HG03378 (cell line): Measurements from ENCODE around the gene POLR3H.
"Not testable (repeated sequence)": the region's sequence is repeated elsewhere in the genome, so short reads cannot be mapped to it uniquely, and the experiment has no call there.

Experiments used
- ATAC-seq: cut with Tn5 transposase; IDR thresholded peaks from one replicate; pipeline ENCODE4 v1.9.1; 2021; ENCODE audit warnings: mild to moderate bottlenecking, moderate library complexity; ENCODE audit not compliant: unreplicated experiment

POLR3H gene

DNA sequence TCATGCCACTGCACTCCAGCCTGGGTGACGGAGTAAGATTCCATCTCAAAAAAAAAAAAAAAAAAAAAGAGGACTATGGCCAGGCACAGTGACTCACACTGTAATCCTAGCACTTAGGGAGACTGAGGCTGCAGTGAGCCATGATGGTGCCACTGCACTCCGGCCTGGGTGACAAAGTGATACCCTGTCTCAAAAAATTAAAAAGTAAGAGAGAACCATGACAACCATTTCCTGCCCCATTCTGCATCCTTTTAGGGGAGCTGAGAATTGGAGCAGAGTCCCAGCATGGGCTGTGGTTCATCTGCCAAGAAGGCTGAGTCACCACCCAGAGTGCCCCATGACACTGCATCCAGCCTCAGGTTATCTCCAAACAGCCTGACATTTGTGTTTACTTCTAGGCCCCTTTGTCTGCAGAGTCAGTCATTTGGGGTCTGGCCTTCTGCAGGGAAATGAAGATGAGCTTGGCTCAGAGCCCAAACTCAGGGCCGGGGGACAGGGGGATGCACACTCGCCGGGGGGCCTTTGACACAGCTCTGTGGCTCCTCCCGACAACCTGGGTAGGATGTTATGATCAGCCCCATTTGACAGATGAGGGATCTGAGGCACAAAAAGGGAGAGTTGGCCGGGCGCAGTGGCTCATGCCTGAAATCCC lies 21.3 kb upstream of the POLR3H start:
- no peak for ATAC-seq

DNA sequence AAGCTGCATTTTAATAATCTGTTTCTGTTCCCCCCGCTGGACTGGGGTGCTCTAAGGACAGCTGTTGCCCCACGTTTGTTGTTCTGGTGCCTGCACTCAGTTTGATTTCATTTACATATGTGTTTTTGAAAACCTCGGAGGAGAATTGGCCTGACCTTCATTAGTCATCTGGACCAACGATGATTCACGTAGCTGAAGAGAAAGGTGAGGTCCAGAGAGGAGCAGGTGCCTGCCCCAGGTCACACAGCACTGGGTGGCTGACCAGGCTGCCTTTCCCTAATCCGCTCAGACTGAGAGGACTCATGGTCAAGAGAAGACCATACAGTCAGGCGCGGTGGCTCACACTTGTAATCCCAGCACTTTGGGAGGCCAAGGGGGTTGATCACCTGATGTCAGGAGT lies 20.3 kb upstream of the POLR3H start:
- ATAC-seq, result no peak

DNA sequence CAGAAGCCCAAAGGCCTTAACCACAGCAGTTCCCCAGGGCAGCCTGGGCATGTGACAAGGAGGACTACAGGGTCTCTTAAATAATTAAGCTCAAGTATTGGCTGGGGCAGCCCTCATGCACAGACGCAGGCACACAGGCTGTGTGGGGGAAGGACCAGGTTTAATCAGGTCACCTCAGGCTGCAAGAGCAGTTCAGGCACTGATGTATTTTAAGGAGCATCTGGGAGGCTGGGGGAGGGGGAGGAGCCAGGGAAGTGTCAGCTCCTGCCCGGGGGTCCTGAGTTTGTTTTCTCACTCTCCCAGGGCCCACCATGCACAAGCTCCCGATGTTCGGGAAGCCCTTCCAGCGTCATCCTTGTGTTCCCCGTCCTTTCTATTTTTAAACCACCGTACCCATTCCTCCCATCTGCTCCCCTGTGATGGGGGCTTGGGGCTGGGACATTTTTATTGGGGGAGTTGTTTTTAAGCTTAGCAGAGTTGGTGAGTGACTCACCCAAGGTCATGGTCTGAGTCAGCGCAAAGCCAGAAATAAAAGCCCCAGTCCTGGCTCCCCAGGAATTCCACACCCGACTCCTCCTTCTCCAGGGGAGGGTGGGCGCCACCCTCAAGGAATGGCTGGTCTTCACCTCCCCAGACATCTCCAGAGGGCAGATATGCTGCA lies 18.9 kb upstream of the POLR3H start:
- ATAC-seq, result no peak

DNA sequence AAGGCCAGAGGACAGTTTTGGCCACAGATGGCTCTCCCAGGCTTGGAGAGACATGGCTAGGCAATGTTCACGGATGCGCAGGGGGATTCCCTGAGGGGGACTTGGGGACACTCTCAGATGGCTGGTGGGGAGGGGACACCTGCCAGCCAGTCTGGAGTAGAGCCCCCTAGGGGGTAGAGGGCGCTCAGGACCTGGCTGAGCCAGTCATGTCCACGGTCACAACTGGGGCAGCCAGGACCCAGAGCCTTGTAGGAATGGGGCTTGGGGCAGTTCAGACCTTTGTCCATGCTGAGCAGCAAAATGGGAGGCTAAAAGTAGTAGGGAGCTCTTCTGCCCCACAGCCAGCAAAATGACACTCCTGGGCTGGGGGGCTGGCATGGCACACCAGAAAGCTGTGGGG lies 18.2 kb upstream of the POLR3H start:
- ATAC-seq, result no peak

DNA sequence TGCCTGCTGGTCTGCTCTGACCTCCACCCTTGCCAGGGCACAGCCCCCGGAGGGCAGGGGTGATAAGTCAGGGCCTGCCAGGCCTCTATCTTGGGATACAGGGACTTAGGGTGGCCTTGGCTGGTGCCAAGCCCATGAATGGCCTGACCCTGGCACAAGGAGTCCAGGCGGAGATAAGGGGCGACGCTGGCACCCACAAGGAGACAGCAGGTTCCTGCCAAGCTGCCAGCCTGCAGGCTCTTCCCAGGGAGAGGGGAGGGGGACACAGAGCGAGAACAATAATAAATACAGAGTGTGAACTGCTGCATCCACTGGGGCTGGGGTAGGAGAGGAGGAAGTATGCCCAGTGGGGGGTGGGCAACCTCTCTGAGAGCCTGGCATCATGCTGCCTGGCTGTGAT lies 17.5 kb upstream of the POLR3H start:
- ATAC-seq, result no peak

- no peak for ATAC-seq
Measured at GRCh38 chr22:41561335-41561734, 17.1 kb upstream of the POLR3H start.

- no peak for ATAC-seq
Measured at GRCh38 chr22:41560095-41560471, 15.8 kb upstream of the POLR3H start.

DNA sequence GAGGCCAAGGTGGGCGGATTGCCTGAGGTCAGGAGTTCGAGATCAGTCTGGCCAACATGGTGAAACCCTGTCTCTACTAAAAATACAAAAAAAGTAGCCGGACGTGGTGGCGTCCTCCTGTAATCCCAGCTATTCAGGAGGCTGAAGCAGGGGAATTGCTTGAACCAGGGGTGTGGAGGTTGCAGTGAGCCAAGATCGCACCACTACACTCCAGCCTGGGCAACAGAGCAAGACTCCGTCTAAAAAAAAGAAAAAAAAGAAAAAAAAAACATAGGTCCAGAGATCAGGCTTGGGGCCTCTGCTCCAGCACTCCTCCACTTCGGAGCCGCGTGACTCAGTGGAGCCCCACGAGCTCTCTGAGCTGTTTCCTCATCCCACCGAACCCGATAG lies 14.0 kb upstream of the POLR3H start:
- ATAC-seq, result not testable (repeated sequence)

DNA sequence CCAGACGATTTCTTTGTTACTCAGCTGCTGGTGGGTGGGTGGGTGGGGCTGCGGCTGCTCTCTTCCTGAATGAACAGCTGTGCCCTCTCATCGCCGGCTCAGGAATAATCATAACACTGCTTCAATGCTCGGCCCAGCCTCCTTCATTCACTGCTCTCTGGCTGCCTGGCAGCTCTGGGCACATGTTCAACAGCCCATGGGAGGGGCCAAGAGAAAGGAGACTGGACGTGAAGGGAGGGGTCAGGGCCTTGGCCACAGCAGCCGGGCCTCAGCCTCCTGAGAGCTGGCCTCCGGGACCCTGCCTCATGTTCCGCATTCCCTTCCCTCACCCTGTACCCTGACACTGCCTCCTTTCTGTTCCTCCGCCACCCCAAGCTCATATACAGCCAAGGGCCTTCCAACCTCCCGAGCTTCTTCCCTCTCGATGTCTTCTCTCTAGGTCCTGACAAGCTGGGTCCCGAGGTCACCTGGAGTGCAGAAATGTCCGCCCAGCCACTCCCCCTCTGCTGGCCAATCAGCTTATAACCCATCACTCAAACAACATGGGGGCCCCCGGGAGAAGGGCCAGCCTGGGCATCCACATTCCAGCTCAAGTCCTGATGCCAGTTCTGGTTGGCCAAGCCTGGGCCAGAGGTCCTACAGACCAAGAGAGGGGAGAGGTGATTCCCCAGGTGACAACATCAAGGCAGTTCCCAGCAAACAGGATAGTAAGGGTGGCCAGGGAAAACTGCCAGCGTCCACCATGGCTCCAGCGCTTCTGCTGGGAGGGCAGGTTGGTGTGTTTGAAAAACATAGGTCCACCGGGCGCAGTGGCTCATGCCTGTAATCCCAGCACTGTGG lies 13.4 kb upstream of the POLR3H start:
- ATAC-seq, result no peak

DNA sequence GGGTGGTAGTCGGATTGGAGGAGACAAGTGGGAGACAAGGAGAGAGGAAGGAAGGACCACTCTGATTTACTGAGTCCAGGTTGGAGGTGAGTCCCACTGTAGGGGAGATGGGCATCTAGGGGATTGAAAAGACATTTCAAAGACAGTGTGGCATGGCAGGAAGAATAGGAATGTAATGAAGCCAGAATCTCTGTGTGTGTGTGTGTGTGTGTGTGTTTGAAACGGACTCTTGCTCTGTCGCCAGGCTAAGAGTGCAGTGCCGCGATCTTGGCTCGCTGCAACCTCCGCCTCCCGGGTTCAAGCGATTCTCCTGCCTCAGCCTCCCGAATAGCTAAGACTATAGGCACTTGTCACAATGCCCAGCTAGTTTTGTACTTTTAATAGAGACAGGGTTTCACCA lies 12.3 kb upstream of the POLR3H start:
- ATAC-seq, result no peak

DNA sequence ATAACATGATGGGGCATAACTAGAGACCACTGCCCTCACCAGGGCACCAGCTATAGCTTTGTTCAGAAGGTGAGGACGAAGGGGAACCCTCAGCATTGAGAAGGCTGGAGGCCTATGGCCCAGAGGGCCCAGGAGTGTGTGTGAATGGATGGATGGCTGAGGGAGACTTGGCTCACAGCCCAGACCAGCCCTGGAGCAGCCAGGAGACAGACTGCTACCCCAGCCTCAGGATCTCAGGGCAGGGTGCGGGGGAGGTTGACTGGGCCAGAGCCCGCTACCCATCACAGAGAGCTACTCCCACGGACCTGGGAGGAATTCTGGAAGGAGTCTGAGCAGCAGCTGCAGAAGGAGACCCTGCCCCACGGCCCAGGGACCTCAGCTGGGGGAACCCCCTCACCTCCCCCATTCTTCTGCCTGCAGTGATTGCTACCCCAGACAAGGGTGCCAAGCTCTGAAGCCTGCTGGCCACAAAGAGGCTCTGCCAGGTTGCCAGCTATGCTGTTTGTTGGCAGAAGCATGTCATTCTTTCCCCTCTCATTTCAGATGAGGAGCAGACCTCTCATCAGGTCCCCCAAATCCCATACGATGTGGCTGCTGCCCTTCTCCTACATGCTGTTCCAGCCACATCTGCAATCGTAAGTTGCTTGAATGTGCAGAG lies 11.2 kb upstream of the POLR3H start:
- no peak for ATAC-seq

DNA sequence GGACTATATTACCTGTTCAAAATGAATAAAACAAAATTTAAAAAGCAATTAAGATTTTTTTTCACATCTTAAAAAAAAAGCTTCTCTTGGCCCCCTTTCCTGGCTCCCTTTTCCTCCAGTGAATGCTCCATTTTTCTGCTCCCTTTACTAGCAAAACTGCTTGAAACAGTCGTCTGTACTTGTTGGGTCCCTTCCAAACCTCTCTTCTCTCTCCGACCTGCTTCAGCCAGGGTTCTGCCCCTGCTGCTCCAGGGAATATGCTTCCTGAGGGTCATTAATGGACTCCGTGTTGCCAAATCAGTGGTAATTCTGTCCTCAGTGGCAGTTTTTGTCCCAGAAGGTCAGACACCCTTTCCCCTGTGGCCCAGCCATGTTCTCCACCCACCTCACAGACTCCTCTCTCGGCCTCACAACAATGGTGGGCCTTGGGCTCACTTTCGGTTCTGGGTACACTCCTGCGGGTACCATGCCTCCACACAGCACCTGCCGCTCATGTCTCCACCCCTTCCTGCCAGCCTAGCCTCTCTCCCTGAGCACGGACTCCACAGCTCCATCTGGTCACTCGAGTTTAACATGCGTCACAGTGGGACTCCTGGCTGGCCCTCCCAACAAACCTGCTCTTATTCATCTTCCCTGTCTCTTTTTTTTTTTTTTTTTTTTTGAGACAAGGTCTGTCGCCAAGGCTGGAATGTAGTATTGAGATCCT lies 7.8 kb upstream of the POLR3H start:
- ATAC-seq, result no peak

- ATAC-seq, result no peak
Measured at GRCh38 chr22:41550952-41551491, 6.8 kb upstream of the POLR3H start.

- ATAC-seq, result no peak
Measured at GRCh38 chr22:41548830-41549211, 4.6 kb upstream of the POLR3H start.

DNA sequence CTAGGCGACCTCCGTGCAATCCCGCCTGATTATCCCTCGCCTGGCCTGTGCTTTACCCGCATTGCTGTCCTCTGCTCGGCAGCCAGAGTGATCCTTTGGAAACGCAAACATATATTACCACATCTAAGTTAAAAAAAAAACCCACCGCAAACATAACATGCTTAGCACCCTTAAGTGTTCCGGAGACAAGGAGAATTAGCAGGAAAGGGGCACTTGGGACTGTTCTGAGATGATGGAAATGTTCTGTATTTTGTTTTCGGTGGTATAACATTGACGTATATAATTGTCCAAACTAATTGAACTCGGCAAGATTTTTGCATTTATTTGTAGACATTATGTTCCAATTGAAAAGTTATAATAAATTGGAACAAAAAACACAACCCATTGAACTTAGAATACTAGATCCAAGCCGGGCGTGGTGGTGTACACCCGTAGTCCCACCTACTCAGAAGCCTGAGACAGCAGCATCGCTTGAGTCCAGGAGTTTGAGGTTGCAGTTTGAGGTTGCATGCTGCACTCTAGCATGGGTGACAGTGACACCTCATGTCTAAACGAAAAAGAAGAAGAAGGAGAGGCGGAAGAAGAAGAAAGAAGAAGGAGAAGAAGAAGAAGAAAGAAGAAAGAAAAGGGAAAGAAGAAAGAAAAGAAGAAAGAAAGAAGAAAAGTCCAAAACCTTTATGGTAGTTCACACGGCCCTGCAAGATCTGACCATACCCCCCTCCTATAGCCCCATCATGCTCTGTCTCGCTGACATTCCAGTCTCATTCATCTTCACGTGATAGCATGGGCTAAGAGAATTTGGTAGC lies 604 bp upstream of the POLR3H start:
- no peak for ATAC-seq

- ATAC-seq, result no peak
Measured at GRCh38 chr22:41542224-41542623, 2.0 kb downstream of the POLR3H start.

- no peak for ATAC-seq
Measured at GRCh38 chr22:41541484-41541883, 2.8 kb downstream of the POLR3H start.

DNA sequence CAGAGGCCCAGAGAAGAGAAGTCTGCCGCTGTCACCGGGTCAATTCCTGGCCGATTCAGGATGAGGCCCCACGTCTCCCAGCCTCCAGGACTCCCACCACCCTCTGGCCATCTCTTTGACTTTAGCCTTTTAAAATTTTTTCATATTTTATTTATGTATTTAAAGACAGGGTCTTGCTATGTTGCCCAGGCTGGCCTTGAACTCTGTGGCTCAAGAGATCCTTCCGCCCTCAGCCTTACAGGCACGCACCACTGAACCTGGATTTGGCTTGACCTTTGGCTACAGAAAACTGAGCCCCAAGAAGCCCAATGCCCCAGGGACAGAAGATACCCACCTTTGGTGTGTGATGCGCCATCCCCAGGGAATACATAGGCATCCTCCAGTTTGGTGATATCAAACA lies 3.9 kb downstream of the POLR3H start:
- ATAC-seq, result no peak

DNA sequence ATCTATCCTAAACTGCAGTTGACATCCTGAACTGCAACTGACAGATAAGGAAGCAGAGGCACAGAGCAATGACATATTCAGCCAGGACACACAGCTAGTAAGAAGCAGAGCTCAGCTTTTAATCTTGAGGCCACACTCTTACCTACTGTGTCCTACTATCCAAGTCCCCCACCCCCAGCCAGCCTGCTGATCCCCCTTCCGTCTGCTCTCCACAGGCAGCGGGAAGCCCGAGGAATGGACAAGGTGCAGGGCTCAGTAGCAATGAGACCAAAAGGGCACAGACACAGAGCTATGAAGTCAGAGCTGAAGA lies 4.3 kb downstream of the POLR3H start:
- ATAC-seq, result no peak
